GM12873 (cell line): ENCODE data around the gene TAGAP.

ENCODE experiments used
- CTCF ChIP-seq: IDR thresholded peaks from 2 replicates; pipeline ENCODE4 v1.5.1; 2012; ENCODE audit warnings: low read depth, mild to moderate bottlenecking, moderate library complexity, low read length, control low read depth; ENCODE audit not compliant: insufficient read depth; ENCODE audit errors: missing control alignments

The TAGAP gene

GRCh38 chr6:158999666-159000403, 45.0 kb downstream of the TAGAP start, which contains the start of gene RSPH3:
Gene RSPH3 (minus strand): TSS chr6:159000202. CDS start chr6:158999550, 652 bp downstream.
- TF ChIP-seq CTCF = no peak

GRCh38 chr6:158999154-158999665, 45.6 kb downstream of the TAGAP start:
- TF ChIP-seq CTCF = no peak

- no peak for TF ChIP-seq CTCF
Observed at GRCh38 chr6:158996856-158997255, 47.9 kb downstream of the TAGAP start.

- no peak for TF ChIP-seq CTCF
Observed at GRCh38 chr6:158993639-158994038, 51.2 kb downstream of the TAGAP start.

- TF ChIP-seq CTCF = peak; percentile 21
Observed at GRCh38 chr6:158991017-158991723, 53.6 kb downstream of the TAGAP start.

- TF ChIP-seq CTCF = no peak
Observed at GRCh38 chr6:158988477-158988876, 56.3 kb downstream of the TAGAP start.

- no peak for TF ChIP-seq CTCF
Observed at GRCh38 chr6:158987657-158988056, 57.1 kb downstream of the TAGAP start.
